Activated T-cell treated with anti-CD3 and anti-CD28 coated beads, Interleukin-2, amount 50 U/mL, for 24 hours (primary cell): ENCODE data around the gene RBBP4.
A peak's percentile ranks its signal among the peaks of the same experiment; 100 is the strongest.
"Not testable (repeated sequence)": the region's sequence is repeated elsewhere in the genome, so short reads cannot be mapped to it uniquely, and the experiment has no call there.

Experiments used
- DNase-seq: peaks from one replicate; pipeline ENCODE4 v3.0.0-alpha.2; 2020
- H3K27ac Mint-ChIP-seq: 2 replicates; pipeline ENCODE4 v1.8.0; 2020; ENCODE audit warnings: mild to moderate bottlenecking, mixed read lengths
- H3K27me3 Mint-ChIP-seq: 2 replicates; pipeline ENCODE4 v1.8.0; 2020; ENCODE audit warnings: mixed read lengths
- H3K36me3 Mint-ChIP-seq: 2 replicates; pipeline ENCODE4 v1.8.0; 2020; ENCODE audit warnings: low read depth, mixed read lengths
- H3K4me1 Mint-ChIP-seq: 2 replicates; pipeline ENCODE4 v1.8.0; 2020; ENCODE audit warnings: low read depth, mixed read lengths
- H3K4me3 Mint-ChIP-seq: 2 replicates; pipeline ENCODE4 v1.8.0; 2020; ENCODE audit warnings: mild to moderate bottlenecking, moderate library complexity, mixed read lengths
- H3K9me3 Mint-ChIP-seq: 2 replicates; pipeline ENCODE4 v1.8.0; 2020; ENCODE audit warnings: mixed read lengths

The RBBP4 gene

GRCh38 chr1:32627596-32628162, 23.3 kb upstream of the RBBP4 start:
- H3K9me3 Mint-ChIP-seq, result peaks cover 3% of the 10 kb centered on the region
- H3K36me3 Mint-ChIP-seq, result peaks cover 79% of the 10 kb centered on the region
- no peaks in the 10 kb centered on the region for H3K27me3 Mint-ChIP-seq
- H3K27ac Mint-ChIP-seq, result peak overlapping the region; percentile 84
- H3K4me1 Mint-ChIP-seq, result peaks cover 31% of the 10 kb centered on the region
- no peak overlapping the region for H3K4me3 Mint-ChIP-seq
- no peak for DNase-seq

GRCh38 chr1:32630173-32630572, 20.8 kb upstream of the RBBP4 start:
- DNase-seq, H3K4me3 Mint-ChIP-seq, H3K27ac Mint-ChIP-seq, H3K27me3 Mint-ChIP-seq, H3K9me3 Mint-ChIP-seq: not testable (repeated sequence)
- Mint-ChIP-seq H3K4me1 (peaks cover 18% of the 10 kb centered on the region), H3K36me3 (peaks cover 78% of the 10 kb centered on the region)

GRCh38 chr1:32632829-32633228, 18.2 kb upstream of the RBBP4 start:
- Mint-ChIP-seq H3K36me3 (peaks cover 74% of the 10 kb centered on the region), H3K27ac (no peak overlapping the region)

GRCh38 chr1:32635508-32636277, 15.3 kb upstream of the RBBP4 start:
- Mint-ChIP-seq H3K27me3 (no peaks in the 10 kb centered on the region), H3K36me3 (peaks cover 53% of the 10 kb centered on the region), H3K27ac (peak overlapping the region; percentile 45), H3K4me3 (no peak overlapping the region), H3K9me3 (no peaks in the 10 kb centered on the region), H3K4me1 (peaks cover 15% of the 10 kb centered on the region)
- DNase-seq, result no peak

More at GRCh38 chr1:32632829-32633228, 18.2 kb upstream of the RBBP4 start:
- no peaks in the 10 kb centered on the region for H3K27me3 Mint-ChIP-seq
- peaks cover 15% of the 10 kb centered on the region for H3K4me1 Mint-ChIP-seq
- H3K4me3 Mint-ChIP-seq, result no peak overlapping the region
- H3K9me3 Mint-ChIP-seq, result no peaks in the 10 kb centered on the region
- DNase-seq, result no peak

GRCh38 chr1:32636914-32637645, 13.9 kb upstream of the RBBP4 start:
- no peaks in the 10 kb centered on the region for H3K27me3 Mint-ChIP-seq
- no peak for DNase-seq
- H3K9me3 Mint-ChIP-seq, result no peaks in the 10 kb centered on the region
- H3K4me3 Mint-ChIP-seq, result no peak overlapping the region
- peaks cover 17% of the 10 kb centered on the region for H3K4me1 Mint-ChIP-seq
- H3K27ac Mint-ChIP-seq, result no peak overlapping the region
- peaks cover 51% of the 10 kb centered on the region for H3K36me3 Mint-ChIP-seq

GRCh38 chr1:32639489-32640075, 11.4 kb upstream of the RBBP4 start:
- Mint-ChIP-seq H3K36me3 (peaks cover 36% of the 10 kb centered on the region), H3K27me3 (no peaks in the 10 kb centered on the region), H3K4me1 (peaks cover 21% of the 10 kb centered on the region), H3K9me3 (no peaks in the 10 kb centered on the region), H3K4me3 (no peak overlapping the region), H3K27ac (no peak overlapping the region)
- no peak for DNase-seq

GRCh38 chr1:32642292-32642827, 8.6 kb upstream of the RBBP4 start:
- not testable (repeated sequence) for DNase-seq, H3K9me3 Mint-ChIP-seq, H3K27ac Mint-ChIP-seq, H3K27me3 Mint-ChIP-seq, H3K4me3 Mint-ChIP-seq
- H3K4me1 Mint-ChIP-seq, result peaks cover 22% of the 10 kb centered on the region
- peaks cover 32% of the 10 kb centered on the region for H3K36me3 Mint-ChIP-seq

GRCh38 chr1:32644426-32644825, 6.6 kb upstream of the RBBP4 start:
- H3K9me3 Mint-ChIP-seq, result no peaks in the 10 kb centered on the region
- H3K27me3 Mint-ChIP-seq, result no peaks in the 10 kb centered on the region
- H3K27ac Mint-ChIP-seq, result no peak overlapping the region
- DNase-seq, result no peak
- no peak overlapping the region for H3K4me3 Mint-ChIP-seq
- H3K36me3 Mint-ChIP-seq, result peaks cover 37% of the 10 kb centered on the region
- H3K4me1 Mint-ChIP-seq, result peaks cover 38% of the 10 kb centered on the region

- no peaks in the 10 kb centered on the region for H3K27me3 Mint-ChIP-seq
- H3K4me1 Mint-ChIP-seq, result peaks cover 48% of the 10 kb centered on the region
- peak overlapping the region; percentile 98 for H3K4me3 Mint-ChIP-seq
- DNase-seq, result no peak
- no peaks in the 10 kb centered on the region for H3K9me3 Mint-ChIP-seq
- peak overlapping the region; percentile 100 for H3K27ac Mint-ChIP-seq
- H3K36me3 Mint-ChIP-seq, result peaks cover 55% of the 10 kb centered on the region
Observed at GRCh38 chr1:32647308-32648134, 3.5 kb upstream of the RBBP4 start.

GRCh38 chr1:32650248-32650751, 708 bp upstream of the RBBP4 start, which contains the start of gene ZBTB8OS:
Gene ZBTB8OS, minus strand, starts transcription at chr1:32650550. Its CDS starts 21 bp downstream, at chr1:32650529.
- peaks cover 61% of the 10 kb centered on the region for H3K4me1 Mint-ChIP-seq
- H3K27ac Mint-ChIP-seq, result peak within 1 kb of the TSS; percentile 100
- H3K9me3 Mint-ChIP-seq, result no peaks in the 10 kb centered on the region
- H3K36me3 Mint-ChIP-seq, result peaks cover 73% of the 10 kb centered on the region
- H3K27me3 Mint-ChIP-seq, result no peaks in the 10 kb centered on the region
- peak within 1 kb of the TSS; percentile 98 for H3K4me3 Mint-ChIP-seq
- DNase-seq, result peak; percentile 83

- H3K9me3 Mint-ChIP-seq, result no peaks in the 10 kb centered on the region
- peak overlapping the region; percentile 98 for H3K4me3 Mint-ChIP-seq
- DNase-seq, result no peak
- H3K27me3 Mint-ChIP-seq, result no peaks in the 10 kb centered on the region
- H3K4me1 Mint-ChIP-seq, result peaks cover 62% of the 10 kb centered on the region
- H3K36me3 Mint-ChIP-seq, result peaks cover 79% of the 10 kb centered on the region
- peak overlapping the region; percentile 100 for H3K27ac Mint-ChIP-seq
Observed at GRCh38 chr1:32651461-32652073, 559 bp downstream of the RBBP4 start.

GRCh38 chr1:32652244-32652962, 1.4 kb downstream of the RBBP4 start:
- peak overlapping the region; percentile 98 for H3K4me3 Mint-ChIP-seq
- peak overlapping the region; percentile 100 for H3K27ac Mint-ChIP-seq
- H3K27me3 Mint-ChIP-seq, result no peaks in the 10 kb centered on the region
- H3K4me1 Mint-ChIP-seq, result peaks cover 64% of the 10 kb centered on the region
- H3K36me3 Mint-ChIP-seq, result peaks cover 84% of the 10 kb centered on the region
- H3K9me3 Mint-ChIP-seq, result no peaks in the 10 kb centered on the region
- DNase-seq, result no peak

GRCh38 chr1:32659581-32659980, 8.6 kb downstream of the RBBP4 start:
- Mint-ChIP-seq H3K27ac (no peak overlapping the region), H3K9me3 (no peaks in the 10 kb centered on the region), H3K4me1 (peaks cover 32% of the 10 kb centered on the region), H3K27me3 (no peaks in the 10 kb centered on the region), H3K4me3 (no peak overlapping the region), H3K36me3 (peaks cover 91% of the 10 kb centered on the region)
- no peak for DNase-seq
